ENCODE measurements around the gene MIPOL1. TPM values are rescaled to one million over a fixed set of nuclear protein-coding genes. Genes with fewer than 3 reads are reported as not detected.

The MIPOL1 gene
- total RNA-seq, 1 donor from 2014 or later: 18.4 TPM

- DNase-seq (ENCODE audit: low spot score): no peak
- Mint-ChIP-seq H3K9me3 (no peaks in the 10 kb centered on the region), H3K27ac (no peak overlapping the region), H3K4me3 (no peak overlapping the region), H3K4me1 (peaks cover 22% of the 10 kb centered on the region), H3K36me3 (no peaks in the 10 kb centered on the region), H3K27me3 (ENCODE audit: insufficient read depth, low read depth) (no peaks in the 10 kb centered on the region)
- H2AFZ ChIP-seq (replicated peaks): no peak overlapping the region
- H3K27me3 ChIP-seq: no peaks in the 10 kb centered on the region
- H3K9ac ChIP-seq: no peak overlapping the region
- H3K36me3 ChIP-seq: peaks cover 3% of the 10 kb centered on the region
- no peaks in the 10 kb centered on the region for H3K79me2 ChIP-seq (ENCODE audit: low read depth)
- H3F3A ChIP-seq (ENCODE audit: low read depth): peaks cover 38% of the 10 kb centered on the region
- H4K20me1 ChIP-seq (ENCODE audit: low read depth): no peaks in the 10 kb centered on the region
- peak overlapping the region; percentile 74 for H3K4me2 ChIP-seq
- H3K4me1 ChIP-seq: peaks cover 51% of the 10 kb centered on the region
- H3K4me3 ChIP-seq: no peak overlapping the region
- TF ChIP-seq CTCF (IDR thresholded peaks at IDR 0.05) (no peak), EZH2 (IDR thresholded peaks at IDR 0.05) (no peak)
- H3K27ac ChIP-seq: peak overlapping the region; percentile 92
- no peaks in the 10 kb centered on the region for H3K9me3 ChIP-seq (ENCODE audit: low read depth)
These were observed 208.4 kb downstream of the MIPOL1 start for GRCh38 chr14:37406095-37406494.

- Histone ChIP-seq H3F3A (ENCODE audit: low read depth) (no peaks in the 10 kb centered on the region), H3K36me3 (no peaks in the 10 kb centered on the region)
- no peaks in the 10 kb centered on the region for H3K9me3 Mint-ChIP-seq
These were observed 213.5 kb downstream of the MIPOL1 start for GRCh38 chr14:37411079-37411735.

GRCh38 chr14:37413050-37413449, 215.3 kb downstream of the MIPOL1 start:
- Histone ChIP-seq H3K27ac (no peak overlapping the region), H3F3A (ENCODE audit: low read depth) (no peaks in the 10 kb centered on the region), H3K36me3 (no peaks in the 10 kb centered on the region), H3K27me3 (no peaks in the 10 kb centered on the region), H3K4me2 (no peak overlapping the region), H3K79me2 (ENCODE audit: low read depth) (no peaks in the 10 kb centered on the region), H2AFZ (replicated peaks) (no peak overlapping the region), H3K9me3 (ENCODE audit: low read depth) (no peaks in the 10 kb centered on the region), H3K9ac (no peak overlapping the region), H3K4me1 (no peaks in the 10 kb centered on the region), H4K20me1 (ENCODE audit: low read depth) (no peaks in the 10 kb centered on the region), H3K4me3 (no peak overlapping the region)
- no peak overlapping the region for H3K27ac Mint-ChIP-seq
- H3K9me3 Mint-ChIP-seq: no peaks in the 10 kb centered on the region
- no peaks in the 10 kb centered on the region for H3K4me1 Mint-ChIP-seq
- DNase-seq (ENCODE audit: low spot score): no peak
- no peaks in the 10 kb centered on the region for H3K27me3 Mint-ChIP-seq (ENCODE audit: insufficient read depth, low read depth)
- no peaks in the 10 kb centered on the region for H3K36me3 Mint-ChIP-seq
- TF ChIP-seq CTCF (IDR thresholded peaks at IDR 0.05) (no peak), EZH2 (IDR thresholded peaks at IDR 0.05) (no peak), EZH2phosphoT487 (IDR thresholded peaks at IDR 0.05) (no peak)
- H3K4me3 Mint-ChIP-seq: no peak overlapping the region

More at GRCh38 chr14:37411079-37411735, 213.5 kb downstream of the MIPOL1 start:
- peaks cover 2% of the 10 kb centered on the region for H3K4me1 Mint-ChIP-seq
- H3K4me3 ChIP-seq: no peak overlapping the region
- TF ChIP-seq EZH2phosphoT487 (IDR thresholded peaks at IDR 0.05): no peak
- no peak for TF ChIP-seq EZH2 (IDR thresholded peaks at IDR 0.05)
- no peak for DNase-seq (ENCODE audit: low spot score)
- no peak overlapping the region for H3K4me3 Mint-ChIP-seq
- H3K27ac Mint-ChIP-seq: no peak overlapping the region
- no peak overlapping the region for H2AFZ ChIP-seq (replicated peaks)
- no peaks in the 10 kb centered on the region for H3K27me3 ChIP-seq
- H3K9ac ChIP-seq: no peak overlapping the region
- H3K4me2 ChIP-seq: no peak overlapping the region
- H3K9me3 ChIP-seq (ENCODE audit: low read depth): no peaks in the 10 kb centered on the region
- H3K4me1 ChIP-seq: peaks cover 10% of the 10 kb centered on the region
- H3K36me3 Mint-ChIP-seq: no peaks in the 10 kb centered on the region
- no peaks in the 10 kb centered on the region for H3K27me3 Mint-ChIP-seq (ENCODE audit: insufficient read depth, low read depth)
- no peaks in the 10 kb centered on the region for H4K20me1 ChIP-seq (ENCODE audit: low read depth)
- no peak overlapping the region for H3K27ac ChIP-seq
- no peaks in the 10 kb centered on the region for H3K79me2 ChIP-seq (ENCODE audit: low read depth)

GRCh38 chr14:37413504-37414003, 215.8 kb downstream of the MIPOL1 start:
- no peaks in the 10 kb centered on the region for H3F3A ChIP-seq (ENCODE audit: low read depth)
- Mint-ChIP-seq H3K4me3 (no peak overlapping the region), H3K27ac (no peak overlapping the region), H3K9me3 (no peaks in the 10 kb centered on the region), H3K4me1 (no peaks in the 10 kb centered on the region), H3K27me3 (ENCODE audit: insufficient read depth, low read depth) (no peaks in the 10 kb centered on the region), H3K36me3 (no peaks in the 10 kb centered on the region)
- H2AFZ ChIP-seq (replicated peaks): no peak overlapping the region
- no peak overlapping the region for H3K27ac ChIP-seq
- H3K4me3 ChIP-seq: no peak overlapping the region
- H3K36me3 ChIP-seq: no peaks in the 10 kb centered on the region
- no peaks in the 10 kb centered on the region for H3K27me3 ChIP-seq
- TF ChIP-seq CTCF (IDR thresholded peaks at IDR 0.05) (no peak), EZH2phosphoT487 (IDR thresholded peaks at IDR 0.05) (no peak), EZH2 (IDR thresholded peaks at IDR 0.05) (no peak)
- no peaks in the 10 kb centered on the region for H3K79me2 ChIP-seq (ENCODE audit: low read depth)
- H3K4me2 ChIP-seq: no peak overlapping the region
- H3K9me3 ChIP-seq (ENCODE audit: low read depth): no peaks in the 10 kb centered on the region
- no peaks in the 10 kb centered on the region for H3K4me1 ChIP-seq
- no peak for DNase-seq (ENCODE audit: low spot score)
- no peaks in the 10 kb centered on the region for H4K20me1 ChIP-seq (ENCODE audit: low read depth)
- H3K9ac ChIP-seq: no peak overlapping the region
